Progenitor cell of endocrine pancreas (in vitro differentiated cells): Measurements from ENCODE around the gene WNK3. TPM values are rescaled to one million over a fixed set of nuclear protein-coding genes. Genes with fewer than 3 reads are reported as not detected.

Experiments used
- DNase-seq: peaks from one replicate; pipeline ENCODE4 v3.0.0; 2021; ENCODE audit warnings: low spot score; ENCODE audit not compliant: unreplicated experiment
- H3K27ac Mint-ChIP-seq: 2 replicates; pipeline ENCODE4 v1.8.0; 2021; ENCODE audit warnings: mild to moderate bottlenecking, moderate library complexity, mixed read lengths
- H3K27me3 Mint-ChIP-seq: 2 replicates; pipeline ENCODE4 v1.8.0; 2021; ENCODE audit warnings: mixed read lengths
- H3K36me3 Mint-ChIP-seq: 2 replicates; pipeline ENCODE4 v1.8.0; 2022; ENCODE audit warnings: mixed read lengths; ENCODE audit not compliant: insufficient read depth
- H3K4me1 Mint-ChIP-seq: 2 replicates; pipeline ENCODE4 v1.8.0; 2021; ENCODE audit warnings: low read depth, mixed read lengths
- H3K4me3 Mint-ChIP-seq: 2 replicates; pipeline ENCODE4 v1.8.0; 2021; ENCODE audit warnings: low read depth, mild to moderate bottlenecking, moderate library complexity, mixed read lengths
- H3K9me3 Mint-ChIP-seq: 2 replicates; pipeline ENCODE4 v1.8.0; 2021; ENCODE audit warnings: low read depth, mixed read lengths
- CTCF ChIP-seq: fragments of 200-600 bp; sonication (generic); IDR thresholded peaks from one replicate; pipeline ENCODE4 v1.5.0; 2021; ENCODE audit warnings: antibody characterized with exemption, mild to moderate bottlenecking; ENCODE audit not compliant: unreplicated experiment
- total RNA-seq: library from RNA; stranded (reverse); gene quantifications from 2 replicates; pipeline ENCODE4 v1.2.1, GENCODE V29; 2021

WNK3 gene
- total RNA-seq, 1 donor from 2014 or later, result 22.9 TPM

GRCh38 chrX:54306379-54306778, 51.5 kb downstream of the WNK3 start:
- TF ChIP-seq CTCF, result no peak
- Mint-ChIP-seq H3K9me3 (peaks cover 10% of the 10 kb centered on the region), H3K36me3 (peaks cover 7% of the 10 kb centered on the region), H3K27me3 (no peaks in the 10 kb centered on the region), H3K4me1 (no peaks in the 10 kb centered on the region), H3K4me3 (no peak overlapping the region), H3K27ac (no peak overlapping the region)
- no peak for DNase-seq

GRCh38 chrX:54301516-54301915, 56.3 kb downstream of the WNK3 start:
- DNase-seq, result no peak
- no peak overlapping the region for H3K27ac Mint-ChIP-seq
- no peaks in the 10 kb centered on the region for H3K27me3 Mint-ChIP-seq
- H3K4me3 Mint-ChIP-seq, result no peak overlapping the region
- H3K9me3 Mint-ChIP-seq, result peaks cover 9% of the 10 kb centered on the region
- no peaks in the 10 kb centered on the region for H3K4me1 Mint-ChIP-seq
- peaks cover 5% of the 10 kb centered on the region for H3K36me3 Mint-ChIP-seq
- no peak for TF ChIP-seq CTCF

GRCh38 chrX:54294306-54294705, 63.5 kb downstream of the WNK3 start:
- TF ChIP-seq CTCF, result no peak
- Mint-ChIP-seq H3K27ac (no peak overlapping the region), H3K4me3 (no peak overlapping the region), H3K36me3 (peaks cover 2% of the 10 kb centered on the region), H3K27me3 (no peaks in the 10 kb centered on the region), H3K4me1 (peaks cover 1% of the 10 kb centered on the region), H3K9me3 (peaks cover 6% of the 10 kb centered on the region)
- no peak for DNase-seq

GRCh38 chrX:54292755-54293154, 65.1 kb downstream of the WNK3 start:
- no peak for DNase-seq
- Mint-ChIP-seq H3K27ac (no peak overlapping the region), H3K9me3 (peaks cover 10% of the 10 kb centered on the region), H3K27me3 (no peaks in the 10 kb centered on the region), H3K4me3 (no peak overlapping the region), H3K36me3 (peaks cover 2% of the 10 kb centered on the region), H3K4me1 (peaks cover 1% of the 10 kb centered on the region)
- TF ChIP-seq CTCF, result no peak

GRCh38 chrX:54291758-54292157, 66.1 kb downstream of the WNK3 start:
- H3K4me1 Mint-ChIP-seq, result peaks cover 1% of the 10 kb centered on the region
- no peak overlapping the region for H3K4me3 Mint-ChIP-seq
- H3K9me3 Mint-ChIP-seq, result peaks cover 14% of the 10 kb centered on the region
- no peak for TF ChIP-seq CTCF
- no peak for DNase-seq
- no peak overlapping the region for H3K27ac Mint-ChIP-seq
- no peaks in the 10 kb centered on the region for H3K27me3 Mint-ChIP-seq
- peaks cover 2% of the 10 kb centered on the region for H3K36me3 Mint-ChIP-seq

GRCh38 chrX:54288968-54289367, 68.9 kb downstream of the WNK3 start:
- Mint-ChIP-seq H3K27ac (no peak overlapping the region), H3K4me3 (no peak overlapping the region), H3K9me3 (peaks cover 17% of the 10 kb centered on the region), H3K4me1 (no peaks in the 10 kb centered on the region), H3K27me3 (no peaks in the 10 kb centered on the region), H3K36me3 (no peaks in the 10 kb centered on the region)
- no peak for TF ChIP-seq CTCF
- DNase-seq, result no peak
